H1 (cell line): ENCODE measurements around the gene HIP1. TPM values are rescaled to one million over a fixed set of nuclear protein-coding genes. Genes with fewer than 3 reads are reported as not detected.

Experiments
- CTCF ChIA-PET: fragments of 300-600 bp; sonication (Branson Sonifier 250); formaldehyde crosslinking; loops from one replicate; lab custom pipeline; 2021; ENCODE audit not compliant: partially characterized antibody; lab: Charles Lee
- POLR2A ChIA-PET: fragments of 300-600 bp; sonication (Branson Sonifier 250); formaldehyde crosslinking; loops from one replicate; lab custom pipeline; 2021; ENCODE audit warnings: inconsistent platforms; ENCODE audit not compliant: partially characterized antibody; lab: Charles Lee
- DNase-seq, 2 experiments: peaks; one replicate each; pipeline versions ENCODE4 v3.0.0 to v3.0.0-alpha.2; 2010 to 2022; ENCODE audit warnings: low spot score in 2 of 2, low read depth in 1 of 2, mixed read lengths in 1 of 2
- FAIRE-seq: peaks from 2 replicates; lab custom pipeline; 2011; peaks lifted over from hg19 to GRCh38; lab: Jason Lieb, UNC
- H2AFZ ChIP-seq: 2 replicates; pipeline ENCODE4 v1.8.1; 2012; ENCODE audit warnings: low read length, inconsistent platforms
- H2AK5ac ChIP-seq: 2 replicates; pipeline ENCODE4 v1.6.1; 2013; ENCODE audit warnings: low read depth, low read length
- H2BK120ac ChIP-seq: replicated peaks from 2 replicates; pipeline ENCODE3; 2013; ENCODE audit warnings: low read depth, low read length, inconsistent platforms
- H2BK12ac ChIP-seq: 2 replicates; pipeline ENCODE4 v1.6.1; 2013; ENCODE audit warnings: low read depth, low read length
- H2BK15ac ChIP-seq: 2 replicates; pipeline ENCODE4 v1.6.1; 2013; ENCODE audit warnings: low read length
- H2BK20ac ChIP-seq: 2 replicates; pipeline ENCODE4 v1.6.1; 2013; ENCODE audit warnings: low read length
- H2BK5ac ChIP-seq: 2 replicates; pipeline ENCODE4 v1.6.1; 2013; ENCODE audit warnings: low read depth, low read length
- H3K14ac ChIP-seq: 2 replicates; pipeline ENCODE4 v1.6.1; 2013; ENCODE audit warnings: inconsistent platforms; ENCODE audit not compliant: insufficient read length
- H3K18ac ChIP-seq: 2 replicates; pipeline ENCODE4 v1.6.1; 2013; ENCODE audit warnings: low read length; ENCODE audit errors: extremely low read depth
- H3K23ac ChIP-seq: 2 replicates; pipeline ENCODE4 v1.6.1; 2013; ENCODE audit warnings: inconsistent platforms; ENCODE audit not compliant: insufficient read length
- H3K23me2 ChIP-seq: 2 replicates; pipeline ENCODE4 v1.6.1; 2013; ENCODE audit warnings: low read depth, low read length
- H3K27ac ChIP-seq: 2 replicates; pipeline ENCODE4 v1.6.1; 2011; ENCODE audit warnings: low read depth, low read length, inconsistent platforms
- H3K27me3 ChIP-seq, 4 experiments: replicated peaks in 1 of 4; 1 replicate in 1 of 4; 2 replicates in 3 of 4; pipeline versions ENCODE4 v1.6.1 to v1.8.1; 2011 to 2013; ENCODE audit warnings: low read length in 3 of 4, mild to moderate bottlenecking in 3 of 4, inconsistent platforms in 2 of 4, mixed read lengths in 2 of 4, moderate library complexity in 1 of 4; ENCODE audit not compliant: control insufficient read depth in 3 of 4, insufficient read depth in 3 of 4; ENCODE audit errors: extremely low read depth in 1 of 4
- H3K36me3 ChIP-seq, 4 experiments: 2 replicates each; pipeline versions ENCODE4 v1.6.1 to v1.8.1; 2011 to 2013; ENCODE audit warnings: mild to moderate bottlenecking in 4 of 4, low read length in 3 of 4, moderate library complexity in 2 of 4, control low read depth in 1 of 4, inconsistent platforms in 1 of 4; ENCODE audit not compliant: insufficient read depth in 4 of 4, control insufficient read depth in 2 of 4
- H3K4ac ChIP-seq: replicated peaks from 2 replicates; pipeline ENCODE3; 2013; ENCODE audit warnings: low read length, low read depth, mixed read lengths, inconsistent platforms; ENCODE audit not compliant: insufficient read length
- H3K4me1 ChIP-seq, 4 experiments: replicated peaks in 1 of 4; 1 replicate in 1 of 4; 2 replicates in 3 of 4; pipeline versions ENCODE4 v1.6.1 to v1.8.1; 2011 to 2013; ENCODE audit warnings: low read length in 3 of 4, inconsistent platforms in 2 of 4, mixed read lengths in 1 of 4; ENCODE audit not compliant: insufficient read depth in 4 of 4, control insufficient read depth in 3 of 4
- H3K4me2 ChIP-seq, 2 experiments: 2 replicates each; pipeline versions ENCODE4 v1.6.1 to v1.8.1; 2011 to 2013; ENCODE audit warnings: low read depth in 2 of 2, low read length in 2 of 2, control low read depth in 1 of 2, inconsistent platforms in 1 of 2, mild to moderate bottlenecking in 1 of 2; ENCODE audit not compliant: insufficient read depth in 1 of 2
- H3K4me3 ChIP-seq, 4 experiments: fragments of 200-600, 300-600 bp in 1 of 4; sonication (generic), shearing (Covaris generic), sonication (Bioruptor Twin) in 1 of 4; 2 replicates each; pipeline versions ENCODE4 v1.5.1 to v1.8.1; 2011 to 2016; ENCODE audit warnings: low read length in 4 of 4, low read depth in 3 of 4, control low read depth in 2 of 4, inconsistent platforms in 2 of 4, mild to moderate bottlenecking in 2 of 4, mixed read lengths in 1 of 4, moderate library complexity in 1 of 4; ENCODE audit not compliant: insufficient read depth in 2 of 4; ENCODE audit errors: extremely low read depth in 1 of 4
- H3K56ac ChIP-seq: replicated peaks from 2 replicates; pipeline ENCODE3; 2013; ENCODE audit warnings: low read depth, mild to moderate bottlenecking, mixed read lengths, low read length, inconsistent platforms; ENCODE audit not compliant: insufficient read length
- H3K79me1 ChIP-seq: 2 replicates; pipeline ENCODE4 v1.6.1; 2013; ENCODE audit warnings: low read depth, low read length, control low read depth
- H3K79me2 ChIP-seq, 2 experiments: 2 replicates each; pipeline versions ENCODE4 v1.6.1 to v1.8.1; 2012 to 2013; ENCODE audit warnings: low read length in 2 of 2, mild to moderate bottlenecking in 2 of 2, inconsistent platforms in 1 of 2; ENCODE audit not compliant: insufficient read depth in 2 of 2, control insufficient read depth in 1 of 2
- H3K9ac ChIP-seq, 4 experiments: replicated peaks in 1 of 4; 1 replicate in 1 of 4; 2 replicates in 3 of 4; pipeline versions ENCODE4 v1.6.1 to v1.8.1; 2011 to 2013; ENCODE audit warnings: low read depth in 3 of 4, low read length in 3 of 4, control low read depth in 2 of 4, mild to moderate bottlenecking in 2 of 4, moderate library complexity in 2 of 4, inconsistent platforms in 1 of 4; ENCODE audit errors: extremely low read depth in 1 of 4
- H3K9me3 ChIP-seq, 2 experiments: 2 replicates each; pipeline versions ENCODE4 v1.6.1 to v1.8.1; 2012 to 2013; ENCODE audit warnings: mild to moderate bottlenecking in 2 of 2, moderate library complexity in 2 of 2, control low read depth in 1 of 2, inconsistent platforms in 1 of 2, low read depth in 1 of 2, low read length in 1 of 2, mixed read lengths in 1 of 2; ENCODE audit not compliant: insufficient read depth in 2 of 2
- H4K20me1 ChIP-seq, 2 experiments: replicated peaks in 1 of 2; 2 replicates each; pipeline versions ENCODE3 to v1.8.1; 2011 to 2013; ENCODE audit warnings: inconsistent platforms in 2 of 2, low read length in 2 of 2, mild to moderate bottlenecking in 1 of 2; ENCODE audit not compliant: insufficient read depth in 2 of 2, control insufficient read depth in 1 of 2
- H4K5ac ChIP-seq: 2 replicates; pipeline ENCODE4 v1.6.1; 2013; ENCODE audit warnings: low read length, low read depth, mixed read lengths, inconsistent platforms; ENCODE audit not compliant: insufficient read length
- H4K8ac ChIP-seq: 2 replicates; pipeline ENCODE4 v1.8.0; 2013; ENCODE audit warnings: mild to moderate bottlenecking, moderate library complexity, low read length, inconsistent platforms; ENCODE audit not compliant: insufficient read depth; ENCODE audit errors: extremely low read depth
- H4K91ac ChIP-seq: replicated peaks from 2 replicates; pipeline ENCODE3; 2013; ENCODE audit warnings: low read length, mixed read lengths, inconsistent platforms; ENCODE audit not compliant: insufficient read length
- ASH2L ChIP-seq: fragments of 200-600, 300-600 bp; sonication (generic); IDR thresholded peaks from one replicate; pipeline ENCODE4 v1.7.1; 2017; ENCODE audit warnings: low read length
- BACH1 ChIP-seq: IDR thresholded peaks from 2 replicates; pipeline ENCODE4 v1.6.1; 2012; ENCODE audit warnings: low read length, improper control_type of control experiment
- BCL11A ChIP-seq, 2 experiments: IDR thresholded peaks; one replicate each; pipeline ENCODE4 v1.6.1; 2011; ENCODE audit warnings: low read depth in 2 of 2, low read length in 2 of 2, mild to moderate bottlenecking in 2 of 2
- BRCA1 ChIP-seq: IDR thresholded peaks from 2 replicates; pipeline ENCODE4 v1.6.1; 2012; ENCODE audit warnings: low read depth, low read length, improper control_type of control experiment
- CEBPB ChIP-seq: IDR thresholded peaks from 2 replicates; pipeline ENCODE4 v1.6.1; 2012; ENCODE audit warnings: low read depth, low read length
- EP300 ChIP-seq, 2 experiments: IDR thresholded peaks; 1 replicate in 1 of 2; 2 replicates in 1 of 2; pipeline ENCODE4 v1.6.1; 2011 to 2012; ENCODE audit warnings: low read depth in 2 of 2, low read length in 2 of 2, mild to moderate bottlenecking in 2 of 2, borderline replicate concordance in 1 of 2, inconsistent platforms in 1 of 2, moderate library complexity in 1 of 2
- FOSL1 ChIP-seq: IDR thresholded peaks from 2 replicates; pipeline ENCODE4 v1.6.1; 2011; ENCODE audit warnings: mild to moderate bottlenecking, low read depth, low read length, moderate library complexity; ENCODE audit not compliant: insufficient read depth
- GTF2F1 ChIP-seq: IDR thresholded peaks from 2 replicates; pipeline ENCODE4 v1.6.1; 2012; ENCODE audit warnings: low read depth, low read length, improper control_type of control experiment, borderline replicate concordance
- JUND ChIP-seq: IDR thresholded peaks from 2 replicates; pipeline ENCODE4 v1.6.1; 2011; ENCODE audit warnings: mild to moderate bottlenecking, improper control_type of control experiment, low read length
- MAX ChIP-seq: IDR thresholded peaks from 2 replicates; pipeline ENCODE4 v1.6.1; 2012; ENCODE audit warnings: inconsistent platforms
- RXRA ChIP-seq: IDR thresholded peaks from 2 replicates; pipeline ENCODE4 v1.6.1; 2011; ENCODE audit warnings: low read depth, mild to moderate bottlenecking, low read length, moderate library complexity; ENCODE audit not compliant: insufficient read depth
- SP2 ChIP-seq: IDR thresholded peaks from 2 replicates; pipeline ENCODE4 v1.6.1; 2012; ENCODE audit warnings: mild to moderate bottlenecking, low read length, inconsistent platforms
- WGBS, 2 experiments: shearing (Covaris generic) in 1 of 2; methylation state at CpG; one replicate each; pipeline versions ENCODE4 v1.1.6 to v1.1.7; 2013 to 2015; ENCODE audit warnings: low lambda C conversion rate in 2 of 2, mixed read lengths in 2 of 2, inconsistent platforms in 1 of 2, low coverage in 1 of 2, missing lambda C conversion rate in 1 of 2; ENCODE audit not compliant: insufficient replicate concordance in 2 of 2, insufficient coverage in 1 of 2, insufficient read length in 1 of 2; ENCODE audit errors: extremely low coverage in 1 of 2, missing lambda C conversion rate in 1 of 2; 5-methylcytosine and 5-hydroxymethylcytosine counted together
- polyA plus RNA-seq, 7 experiments: library from polyadenylated mRNA; depleted of rRNA in 3 of 7; stranded (reverse) in 5 of 7; unstranded in 2 of 7; fragments of >200 nt in 5 of 7; fragments of 200-250 nt in 2 of 7; gene quantifications; 1 replicate in 5 of 7; 2 replicates in 1 of 7; 4 replicates in 1 of 7; pipeline versions ENCODE4 v1.2.1 to v1.2.3, GENCODE V29; 2011 to 2013; ENCODE audit warnings: missing spikeins in 2 of 7, mixed read lengths in 2 of 7
- total RNA-seq: library from RNA; stranded (reverse); fragmentation: NEBNext Ultra II Directional; extraction: Animal tissue kit (Norgen Biotek cat#: 25700); gene quantifications from 2 replicates; pipeline ENCODE4 v1.2.1, GENCODE V29; 2021

HIP1 gene
- total and polyA plus RNA-seq, 2 of the 8 experiments (the other 6 are each of a cell fraction or from before 2014, with no cell fraction given): 51.8 to 108 TPM

GRCh38 chr7:75590373-75591005 is 148.3 kb downstream of the HIP1 start:
- no peaks in the 10 kb centered on the region for H3K79me2 ChIP-seq
- H3K18ac ChIP-seq: no peak overlapping the region
- H3K4ac ChIP-seq: no peak overlapping the region
- H4K8ac ChIP-seq: no peak overlapping the region
- no peak overlapping the region for H3K4me3 ChIP-seq
- no peaks in the 10 kb centered on the region for H3K23me2 ChIP-seq
- no peak overlapping the region for H4K91ac ChIP-seq
- H4K20me1 ChIP-seq: no peaks in the 10 kb centered on the region
- no peak overlapping the region for H2AFZ ChIP-seq
- no peaks in the 10 kb centered on the region for H3K27me3 ChIP-seq
- no peak overlapping the region for H3K23ac ChIP-seq
- DNase-seq: no peak
- H3K36me3 ChIP-seq: peaks cover 13 to 60% (median 31%) of the 10 kb centered on the region in 4 experiments
- ChIA-PET CTCF (interaction anchor here (0.9 to 1.2 kb wide), 2 partner anchors 11 to 123 kb away, joined by 3 to 4 read pairs; no protein-coding TSS in a partner anchor), POLR2A (no interaction called here)
- H3K4me1 ChIP-seq: no peaks in the 10 kb centered on the region
- H2BK120ac ChIP-seq: no peak overlapping the region
- no peak overlapping the region for H2BK5ac ChIP-seq
- no peak overlapping the region for H2BK15ac ChIP-seq
- H3K9ac ChIP-seq: no peak overlapping the region
- H2AK5ac ChIP-seq: no peak overlapping the region
- WGBS, 2 experiments: 83% methylated on average over 2 of the region's 2 CpGs; no CpG with 5 or more reads in 1 of the 2 experiments
- no peak overlapping the region for H3K56ac ChIP-seq
- no peak overlapping the region for H2BK12ac ChIP-seq
- no peak overlapping the region for H4K5ac ChIP-seq
- TF ChIP-seq SP2 (no peak), EP300 (IDR thresholded peaks at IDR 0.05; ENCODE audit: borderline replicate concordance in 1 of 2, low read depth in 2 of 2, low read length in 2 of 2) (no peak), BRCA1 (no peak), RXRA (no peak), JUND (no peak), BACH1 (no peak), ASH2L (no peak), FOSL1 (no peak), MAX (no peak), CEBPB (no peak), BCL11A (IDR thresholded peaks at IDR 0.05; ENCODE audit: low read depth in 2 of 2, low read length in 2 of 2) (no peak), GTF2F1 (no peak)
- no peak for FAIRE-seq
- no peak overlapping the region for H2BK20ac ChIP-seq
- no peak overlapping the region for H3K4me2 ChIP-seq
- no peaks in the 10 kb centered on the region for H3K9me3 ChIP-seq
- H3K14ac ChIP-seq: no peak overlapping the region
- no peak overlapping the region for H3K27ac ChIP-seq
- no peaks in the 10 kb centered on the region; the same call in 1 of the 2 replicates for H3K79me1 ChIP-seq
